ENCODE measurements around the gene SOBP. TPM values are rescaled to one million over a fixed set of nuclear protein-coding genes. Genes with fewer than 3 reads are reported as not detected.

Gene SOBP
- total RNA-seq, 2 donors from 2014 or later: 1.5 to 1.9 TPM

- no peaks in the 10 kb centered on the region for H3K9me3 Mint-ChIP-seq
- no peak overlapping the region for H3K27ac ChIP-seq (ENCODE audit: low read depth, low read length)
- 95 to 100% methylated on average over 1 to 2 of the region's 2 CpGs for WGBS, 2 experiments (ENCODE audit: insufficient coverage in 1 of 2, insufficient read length in 1 of 2)
- peaks cover 27% of the 10 kb centered on the region for H3K4me1 Mint-ChIP-seq
- DNase-seq: no peak
- H3K36me3 Mint-ChIP-seq (ENCODE audit: low read depth): no peaks in the 10 kb centered on the region
- no peaks in the 10 kb centered on the region for H3K27me3 Mint-ChIP-seq (ENCODE audit: insufficient read depth)
- H3K27ac Mint-ChIP-seq: no peak overlapping the region
- H3K9me3 ChIP-seq (ENCODE audit: control insufficient read depth, low read length): no peaks in the 10 kb centered on the region
- H3K4me1 ChIP-seq (ENCODE audit: control insufficient read depth, insufficient read depth, low read length): no peaks in the 10 kb centered on the region
- no peaks in the 10 kb centered on the region for H3K36me3 ChIP-seq (ENCODE audit: control insufficient read depth, insufficient read depth, low read length)
- H3K27me3 ChIP-seq (ENCODE audit: control insufficient read depth, insufficient read depth, low read length, poor library complexity, severe bottlenecking): peaks cover 24% of the 10 kb centered on the region
- no peak overlapping the region for H3K4me3 ChIP-seq (ENCODE audit: low read length)
- no peak overlapping the region for H3K4me3 Mint-ChIP-seq
- H3K9ac ChIP-seq (ENCODE audit: extremely low read depth, low read length, poor library complexity, severe bottlenecking): no peak overlapping the region
- TF ChIP-seq, protein P1, sequence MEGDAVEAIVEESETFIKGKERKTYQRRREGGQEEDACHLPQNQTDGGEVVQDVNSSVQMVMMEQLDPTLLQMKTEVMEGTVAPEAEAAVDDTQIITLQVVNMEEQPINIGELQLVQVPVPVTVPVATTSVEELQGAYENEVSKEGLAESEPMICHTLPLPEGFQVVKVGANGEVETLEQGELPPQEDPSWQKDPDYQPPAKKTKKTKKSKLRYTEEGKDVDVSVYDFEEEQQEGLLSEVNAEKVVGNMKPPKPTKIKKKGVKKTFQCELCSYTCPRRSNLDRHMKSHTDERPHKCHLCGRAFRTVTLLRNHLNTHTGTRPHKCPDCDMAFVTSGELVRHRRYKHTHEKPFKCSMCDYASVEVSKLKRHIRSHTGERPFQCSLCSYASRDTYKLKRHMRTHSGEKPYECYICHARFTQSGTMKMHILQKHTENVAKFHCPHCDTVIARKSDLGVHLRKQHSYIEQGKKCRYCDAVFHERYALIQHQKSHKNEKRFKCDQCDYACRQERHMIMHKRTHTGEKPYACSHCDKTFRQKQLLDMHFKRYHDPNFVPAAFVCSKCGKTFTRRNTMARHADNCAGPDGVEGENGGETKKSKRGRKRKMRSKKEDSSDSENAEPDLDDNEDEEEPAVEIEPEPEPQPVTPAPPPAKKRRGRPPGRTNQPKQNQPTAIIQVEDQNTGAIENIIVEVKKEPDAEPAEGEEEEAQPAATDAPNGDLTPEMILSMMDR (conservative IDR thresholded peaks at IDR 0.05): no peak
Measured at GRCh38 chr6:107620732-107621131, 130.8 kb downstream of the SOBP start.

GRCh38 chr6:107621229-107621937 is 131.5 kb downstream of the SOBP start:
- H3K27ac Mint-ChIP-seq: no peak overlapping the region
- H3K4me3 ChIP-seq (ENCODE audit: low read length): no peak overlapping the region
- no peak for DNase-seq
- H3K4me3 Mint-ChIP-seq: no peak overlapping the region
- H3K9ac ChIP-seq (ENCODE audit: extremely low read depth, low read length, poor library complexity, severe bottlenecking): no peak overlapping the region
- no peaks in the 10 kb centered on the region for H3K9me3 ChIP-seq (ENCODE audit: control insufficient read depth, low read length)
- H3K4me1 Mint-ChIP-seq: peaks cover 23% of the 10 kb centered on the region
- H3K27me3 Mint-ChIP-seq (ENCODE audit: insufficient read depth): no peaks in the 10 kb centered on the region
- no peaks in the 10 kb centered on the region for H3K4me1 ChIP-seq (ENCODE audit: control insufficient read depth, insufficient read depth, low read length)
- H3K36me3 ChIP-seq (ENCODE audit: control insufficient read depth, insufficient read depth, low read length): no peaks in the 10 kb centered on the region
- WGBS, 2 experiments (ENCODE audit: insufficient coverage in 1 of 2, insufficient read length in 1 of 2): 83% methylated on average over 5 to 6 of the region's 6 CpGs
- H3K27ac ChIP-seq (ENCODE audit: low read depth, low read length): no peak overlapping the region
- TF ChIP-seq, protein P1 (conservative IDR thresholded peaks at IDR 0.05): no peak
- H3K27me3 ChIP-seq (ENCODE audit: control insufficient read depth, insufficient read depth, low read length, poor library complexity, severe bottlenecking): peaks cover 30% of the 10 kb centered on the region
- H3K36me3 Mint-ChIP-seq (ENCODE audit: low read depth): no peaks in the 10 kb centered on the region
- no peaks in the 10 kb centered on the region for H3K9me3 Mint-ChIP-seq

- Histone ChIP-seq H3K4me3 (ENCODE audit: low read length) (no peak overlapping the region), H3K27me3 (ENCODE audit: control insufficient read depth, insufficient read depth, low read length, poor library complexity, severe bottlenecking) (peaks cover 38% of the 10 kb centered on the region), H3K9ac (ENCODE audit: extremely low read depth, low read length, poor library complexity, severe bottlenecking) (no peak overlapping the region), H3K4me1 (ENCODE audit: control insufficient read depth, insufficient read depth, low read length) (no peaks in the 10 kb centered on the region), H3K27ac (ENCODE audit: low read depth, low read length) (no peak overlapping the region), H3K9me3 (ENCODE audit: control insufficient read depth, low read length) (no peaks in the 10 kb centered on the region), H3K36me3 (ENCODE audit: control insufficient read depth, insufficient read depth, low read length) (no peaks in the 10 kb centered on the region)
- no peak overlapping the region for H3K4me3 Mint-ChIP-seq
- TF ChIP-seq, protein P1 (conservative IDR thresholded peaks at IDR 0.05): no peak
- H3K27me3 Mint-ChIP-seq (ENCODE audit: insufficient read depth): no peaks in the 10 kb centered on the region
- 100% methylated on average over 1 of the region's 1 CpG for WGBS, 2 experiments (ENCODE audit: insufficient coverage in 1 of 2, insufficient read length in 1 of 2)
- H3K9me3 Mint-ChIP-seq: no peaks in the 10 kb centered on the region
- H3K4me1 Mint-ChIP-seq: peaks cover 20% of the 10 kb centered on the region
- DNase-seq: no peak
- H3K36me3 Mint-ChIP-seq (ENCODE audit: low read depth): no peaks in the 10 kb centered on the region
- no peak overlapping the region for H3K27ac Mint-ChIP-seq
Measured at GRCh38 chr6:107622269-107622668, 132.4 kb downstream of the SOBP start.

Data from endodermal cell (in vitro differentiated cells).